Suprapubic skin (tissue), 4 donors: ENCODE data around the gene LDLRAD4.

Experiments
- CTCF ChIP-seq, 2 donors: fragments of 200-600 bp in 1 of 2; fragments of 450-650 bp in 1 of 2; sonication (generic) in 1 of 2; IDR thresholded peaks; one replicate each; pipeline ENCODE4 v1.5.1; 2016 to 2019; ENCODE audit warnings: antibody characterized with exemption in 2 of 2, mild to moderate bottlenecking in 1 of 2, moderate library complexity in 1 of 2
- POLR2A ChIP-seq, 2 donors: fragments of 450-650 bp; IDR thresholded peaks; one replicate each; pipeline ENCODE4 v1.6.1; 2017; ENCODE audit warnings: antibody characterized with exemption in 2 of 2, mild to moderate bottlenecking in 2 of 2, moderate library complexity in 2 of 2
- POLR2AphosphoS5 ChIP-seq, 3 donors: sonication (generic); formaldehyde crosslinking; IDR thresholded peaks; one replicate each; pipeline ENCODE4 v1.6.1; 2017; ENCODE audit warnings: antibody characterized with exemption in 3 of 3

- TF ChIP-seq CTCF (IDR thresholded peaks at IDR 0.05), result no peak
- TF ChIP-seq POLR2A (IDR thresholded peaks at IDR 0.05), result no peak
- no peak for TF ChIP-seq POLR2AphosphoS5 (IDR thresholded peaks at IDR 0.05)
Measured at GRCh38 chr18:13470516-13471197, 252.1 kb downstream of the LDLRAD4 start.
